K562 (cell line): ENCODE measurements around the gene MOSPD3.

ENCODE experiments used
- ATF2 ChIP-seq: sonication (generic); formaldehyde crosslinking; IDR thresholded peaks from 2 replicates; pipeline ENCODE4 v1.8.1; 2022; ENCODE audit warnings: missing genetic modification reagents
- CTCF ChIP-seq, 3 experiments: IDR thresholded peaks in 2 of 3; conservative IDR thresholded peaks in 1 of 3; 2 replicates each; pipeline ENCODE4 v1.5.1; 2011 to 2012; ENCODE audit warnings: low read length in 3 of 3, mild to moderate bottlenecking in 3 of 3, control low read depth in 2 of 3, improper control_type of control experiment in 1 of 3, inconsistent platforms in 1 of 3, low read depth in 1 of 3, mixed read lengths in 1 of 3, moderate library complexity in 1 of 3; ENCODE audit not compliant: insufficient read depth in 2 of 3
- EP300 ChIP-seq: IDR thresholded peaks from 2 replicates; pipeline ENCODE4 v1.6.1; 2012; ENCODE audit warnings: low read length, improper control_type of control experiment
- EZH2 ChIP-seq: IDR thresholded peaks from 2 replicates; pipeline ENCODE4 v1.6.1; 2012; ENCODE audit warnings: low read depth, mild to moderate bottlenecking, inconsistent platforms, low read length, borderline replicate concordance
- FOXK1 ChIP-seq: sonication (generic); formaldehyde crosslinking; IDR thresholded peaks from 2 replicates; pipeline ENCODE4 v1.8.0; 2022; ENCODE audit warnings: missing genetic modification reagents, mild to moderate bottlenecking, borderline replicate concordance
- FOXP4 ChIP-seq: sonication (generic); formaldehyde crosslinking; IDR thresholded peaks from 2 replicates; pipeline ENCODE4 v1.8.0; 2022; ENCODE audit warnings: mild to moderate bottlenecking, missing genetic modification reagents, borderline replicate concordance
- PRDM10 ChIP-seq: fragments of 450-650 bp; IDR thresholded peaks from 2 replicates; pipeline ENCODE4 v1.6.1; 2018; ENCODE audit not compliant: partially characterized antibody
- THRAP3 ChIP-seq: fragments of 450-650 bp; IDR thresholded peaks from 2 replicates; pipeline ENCODE4 v1.6.1; 2016; ENCODE audit warnings: mild to moderate bottlenecking, inconsistent platforms, borderline replicate concordance
- ZFP36 ChIP-seq: fragments of 150-350 bp; IDR thresholded peaks from 2 replicates; pipeline ENCODE4 v1.6.1; 2018; ENCODE audit warnings: low read length, low read depth; ENCODE audit not compliant: partially characterized antibody
- ZNF354B ChIP-seq: fragments of 250-450 bp; sonication (Bioruptor Pico); IDR thresholded peaks from 2 replicates; pipeline ENCODE4 v1.4.0; 2020

- TF ChIP-seq PRDM10 (no peak), CTCF (IDR thresholded peaks at IDR 0.05 in 2 of 3, conservative IDR thresholded peaks at IDR 0.05 in 1 of 3; ENCODE audit: insufficient read depth in 2 of 3, low read depth in 1 of 3, low read length in 3 of 3) (no peak), FOXP4 (CRISPR knock-in tag) (no peak), ZFP36 (no peak), FOXK1 (CRISPR knock-in tag) (no peak), EP300 (no peak), ZNF354B (CRISPR knock-in tag) (no peak), EZH2 (no peak), ATF2 (no peak), THRAP3 (no peak)
Measured at GRCh38 chr7:100621554-100621953, 9.2 kb downstream of the MOSPD3 start.
